GM10248 (cell line): Measurements from ENCODE around the gene STX8.
A peak's percentile ranks its signal among the peaks of the same experiment; 100 is the strongest.
"Not testable (repeated sequence)": the region's sequence is repeated elsewhere in the genome, so short reads cannot be mapped to it uniquely, and the experiment has no call there.

Experiments
- CTCF ChIA-PET: fragments of 300-600 bp; sonication (Branson Sonifier 250); formaldehyde crosslinking; extraction: SDS; loops from one replicate; lab custom pipeline; 2021; ENCODE audit warnings: antibody characterized with exemption; lab: Yijun Ruan, JAX
- POLR2A ChIA-PET: fragments of 350-650 bp; sonication (Branson Sonifier 250); formaldehyde crosslinking; extraction: SDS; loops from one replicate; lab custom pipeline; 2020; ENCODE audit warnings: antibody characterized with exemption; lab: Yijun Ruan, JAX
- DNase-seq: peaks from one replicate; pipeline ENCODE4 v3.0.0; 2012; ENCODE audit errors: extremely low spot score
- CTCF ChIP-seq: IDR thresholded peaks from 2 replicates; pipeline ENCODE4 v1.5.1; 2012; ENCODE audit warnings: mild to moderate bottlenecking, low read depth; ENCODE audit errors: extremely low read depth, missing control alignments, control extremely low read depth

Gene STX8

GRCh38 chr17:9575381-9576101 lies at the start of gene STX8:
STX8 (minus strand) TSS chr17:9575820; CDS start chr17:9575808, 12 bp downstream.
- ChIA-PET CTCF (interaction anchor here (0.9 to 4.3 kb wide), 5 partner anchors 8 to 577 kb away, joined by 3 to 25 read pairs (median 4); no protein-coding TSS in a partner anchor), POLR2A (no interaction called here)
- TF ChIP-seq CTCF, result no peak
- DNase-seq, result peak; percentile 88

- no peak for TF ChIP-seq CTCF
- CTCF ChIA-PET, result no interaction called here
- POLR2A ChIA-PET, result no interaction called here
- DNase-seq, result no peak
Observed at GRCh38 chr17:9622961-9623360, 47.3 kb upstream of the STX8 start.

GRCh38 chr17:9615486-9615885 lies 39.9 kb upstream of the STX8 start:
- no peak for TF ChIP-seq CTCF
- no peak for DNase-seq
- POLR2A ChIA-PET, result no interaction called here
- CTCF ChIA-PET, result no interaction called here

GRCh38 chr17:9612006-9612405 lies 36.4 kb upstream of the STX8 start:
- no peak for TF ChIP-seq CTCF
- POLR2A ChIA-PET, result no interaction called here
- DNase-seq, result no peak
- CTCF ChIA-PET, result no interaction called here

GRCh38 chr17:9611557-9611956 lies 35.9 kb upstream of the STX8 start:
- TF ChIP-seq CTCF, result no peak
- POLR2A ChIA-PET, result no interaction called here
- no peak for DNase-seq
- CTCF ChIA-PET, result no interaction called here

GRCh38 chr17:9607058-9607457 lies 31.4 kb upstream of the STX8 start:
- CTCF ChIA-PET, DNase-seq, POLR2A ChIA-PET: not testable (repeated sequence)

GRCh38 chr17:9606453-9606852 lies 30.8 kb upstream of the STX8 start:
- no peak for TF ChIP-seq CTCF
- CTCF ChIA-PET, result no interaction called here
- no peak for DNase-seq
- POLR2A ChIA-PET, result interaction anchor here (0.6 kb wide), 1 partner anchor 118 kb away, joined by 5 read pairs; no protein-coding TSS in a partner anchor

GRCh38 chr17:9604583-9604982 lies 29.0 kb upstream of the STX8 start:
- POLR2A ChIA-PET, CTCF ChIA-PET, DNase-seq: not testable (repeated sequence)
